Hepatic stellate cell (primary cell): Measurements from ENCODE around the gene C2CD4B.

Experiments used
- DNase-seq: peaks from one replicate; pipeline ENCODE4 v3.0.0; 2011; ENCODE audit warnings: low spot score

C2CD4B gene

GRCh38 chr15:62165104-62165792, at the start of gene C2CD4B:
Gene C2CD4B (minus strand): TSS chr15:62165285. CDS start chr15:62164984, 301 bp downstream.
- DNase-seq, result no peak

- no peak for DNase-seq
Measured at GRCh38 chr15:62212741-62213140, 47.7 kb upstream of the C2CD4B start.

- DNase-seq, result no peak
Measured at GRCh38 chr15:62211348-62211747, 46.3 kb upstream of the C2CD4B start.

GRCh38 chr15:62209821-62210220, 44.7 kb upstream of the C2CD4B start:
- DNase-seq, result no peak

GRCh38 chr15:62209322-62209721, 44.2 kb upstream of the C2CD4B start:
- DNase-seq, result no peak

- DNase-seq, result no peak
Measured at GRCh38 chr15:62208884-62209283, 43.8 kb upstream of the C2CD4B start.

- no peak for DNase-seq
Measured at GRCh38 chr15:62208367-62208766, 43.3 kb upstream of the C2CD4B start.

- DNase-seq, result no peak
Measured at GRCh38 chr15:62190675-62191074, 25.6 kb upstream of the C2CD4B start.

GRCh38 chr15:62190274-62190673, 25.2 kb upstream of the C2CD4B start:
- DNase-seq, result no peak

- DNase-seq, result no peak
Measured at GRCh38 chr15:62188744-62189143, 23.7 kb upstream of the C2CD4B start.

- DNase-seq, result no peak
Measured at GRCh38 chr15:62187910-62188309, 22.8 kb upstream of the C2CD4B start.

GRCh38 chr15:62187425-62187824, 22.3 kb upstream of the C2CD4B start:
- no peak for DNase-seq

GRCh38 chr15:62186578-62186977, 21.5 kb upstream of the C2CD4B start:
- DNase-seq, result no peak

GRCh38 chr15:62183130-62183529, 18.0 kb upstream of the C2CD4B start:
- DNase-seq, result no peak

- no peak for DNase-seq
Measured at GRCh38 chr15:62173215-62173614, 8.1 kb upstream of the C2CD4B start.

GRCh38 chr15:62171882-62172281, 6.8 kb upstream of the C2CD4B start:
- no peak for DNase-seq

- DNase-seq, result no peak
Measured at GRCh38 chr15:62165793-62166375, 799 bp upstream of the C2CD4B start.

GRCh38 chr15:62164396-62165103, 535 bp downstream of the C2CD4B start:
- no peak for DNase-seq

GRCh38 chr15:62164014-62164395, 1.1 kb downstream of the C2CD4B start:
- DNase-seq, result no peak

GRCh38 chr15:62163397-62164013, 1.6 kb downstream of the C2CD4B start:
- DNase-seq, result no peak

- DNase-seq, result no peak
Measured at GRCh38 chr15:62153228-62153627, 11.9 kb downstream of the C2CD4B start.

- no peak for DNase-seq
Measured at GRCh38 chr15:62150445-62150844, 14.6 kb downstream of the C2CD4B start.

- DNase-seq, result no peak
Measured at GRCh38 chr15:62149729-62150128, 15.4 kb downstream of the C2CD4B start.
